GM19099 (cell line): ENCODE results near the gene MITF.

Experiments used
- POLR2A ChIP-seq: IDR thresholded peaks from 3 replicates; pipeline ENCODE4 v1.6.1; 2011; ENCODE audit warnings: low read depth; ENCODE audit not compliant: insufficient read length; ENCODE audit errors: extremely low read depth

Gene MITF

DNA sequence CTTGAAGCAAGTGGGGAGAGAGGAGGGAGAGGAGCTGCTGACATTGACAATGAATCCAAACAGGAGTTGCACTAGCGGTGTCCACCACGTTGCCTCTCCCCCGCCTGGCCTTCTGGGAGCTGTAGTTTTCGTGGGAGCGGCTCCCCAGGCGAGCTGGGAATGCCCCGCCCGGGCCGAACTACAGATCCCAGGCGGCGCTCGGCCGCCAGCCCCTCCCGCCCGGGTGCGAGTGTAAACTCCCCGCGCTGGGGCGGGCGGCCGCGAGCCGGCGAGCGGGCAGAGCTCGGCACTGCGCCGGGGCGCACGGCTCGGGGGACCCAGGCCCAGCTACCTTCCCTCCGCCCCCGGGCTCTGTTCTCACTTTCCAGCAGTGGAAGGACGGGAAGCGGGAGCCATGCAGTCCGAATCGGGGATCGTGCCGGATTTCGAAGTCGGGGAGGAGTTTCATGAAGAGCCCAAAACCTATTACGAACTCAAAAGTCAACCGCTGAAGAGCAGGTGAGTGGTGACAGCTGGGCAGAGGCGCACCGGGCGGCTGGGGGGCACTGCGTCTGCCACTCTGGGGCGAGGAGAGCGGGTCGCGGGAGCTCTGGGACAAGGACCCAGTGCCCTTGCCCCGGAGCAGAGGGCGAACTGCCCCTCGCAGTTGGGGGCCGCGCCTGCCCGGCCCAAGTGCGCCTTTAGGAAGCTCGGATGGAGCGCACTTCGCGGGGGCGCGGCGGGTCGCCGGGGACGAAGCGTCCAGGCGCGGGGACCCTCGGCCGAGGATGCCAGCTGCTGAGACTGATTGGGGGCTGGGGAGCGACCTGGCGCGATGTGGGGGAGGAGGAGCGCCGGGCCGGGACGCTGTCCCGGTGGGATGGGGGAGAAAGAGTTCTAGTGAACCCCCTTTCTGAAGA is at the start of gene MITF:
TSS of gene MITF (plus strand) at position 261 of the 899 bp plus-strand sequence. CDS start at position 395, 134 bp downstream.
- TF ChIP-seq POLR2A, result no peak

DNA sequence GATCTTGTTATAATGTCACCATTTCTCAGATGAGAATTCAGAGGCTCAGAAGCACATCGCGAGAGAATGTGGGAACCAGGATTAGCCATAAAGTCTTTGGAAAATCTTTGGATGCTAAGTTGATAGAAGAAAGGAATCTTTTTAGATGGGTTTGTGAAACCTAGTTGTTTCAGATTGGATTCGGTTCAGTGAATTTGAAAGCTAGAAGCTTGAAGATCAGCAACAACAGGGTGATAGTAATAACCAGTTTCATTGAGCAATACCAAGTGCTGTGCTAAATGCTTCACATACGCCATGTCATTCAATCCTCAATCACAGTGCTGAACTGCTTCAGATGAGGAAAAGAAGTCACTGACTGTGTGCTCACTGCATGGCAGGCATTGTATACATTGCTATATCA is 47.4 kb upstream of the MITF start:
- TF ChIP-seq POLR2A, result no peak

DNA sequence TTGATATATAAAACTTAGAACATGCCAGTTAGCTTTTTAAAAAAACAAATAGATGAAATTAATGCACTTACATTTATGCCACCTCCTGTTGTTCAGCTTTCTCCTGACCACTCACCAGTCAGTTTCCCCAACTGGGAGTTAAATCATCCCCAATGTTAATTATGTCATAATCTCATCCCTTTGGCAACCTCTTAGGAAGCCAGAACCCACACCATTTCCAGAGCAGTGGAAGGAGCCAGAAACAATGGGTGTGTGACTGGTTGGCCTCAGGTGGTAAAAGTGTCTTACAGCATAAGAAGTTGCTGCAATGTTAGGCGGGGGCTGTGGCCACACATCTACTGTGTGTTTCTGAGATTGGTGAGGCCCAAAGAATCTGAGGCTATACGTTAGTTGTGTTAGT is 46.5 kb upstream of the MITF start:
- no peak for TF ChIP-seq POLR2A

DNA sequence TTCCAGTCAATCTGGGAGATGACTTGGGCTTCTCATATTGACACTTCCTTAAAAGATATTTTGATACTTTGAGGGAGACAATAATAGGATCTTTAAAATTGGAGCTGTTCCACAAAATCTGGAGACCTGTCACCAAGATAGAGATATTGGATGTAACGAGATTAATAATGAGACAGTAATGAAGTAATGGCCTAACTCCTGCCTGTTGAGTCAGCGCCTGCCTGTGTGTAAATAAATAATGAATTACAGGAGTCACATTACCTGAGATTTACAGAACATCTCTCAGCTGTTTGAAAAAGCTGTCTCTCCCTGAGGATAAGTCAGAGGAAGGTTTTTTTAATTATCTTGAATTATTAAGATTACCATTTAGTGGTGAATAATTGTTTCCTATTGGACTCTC is 43.8 kb upstream of the MITF start:
- TF ChIP-seq POLR2A, result no peak

DNA sequence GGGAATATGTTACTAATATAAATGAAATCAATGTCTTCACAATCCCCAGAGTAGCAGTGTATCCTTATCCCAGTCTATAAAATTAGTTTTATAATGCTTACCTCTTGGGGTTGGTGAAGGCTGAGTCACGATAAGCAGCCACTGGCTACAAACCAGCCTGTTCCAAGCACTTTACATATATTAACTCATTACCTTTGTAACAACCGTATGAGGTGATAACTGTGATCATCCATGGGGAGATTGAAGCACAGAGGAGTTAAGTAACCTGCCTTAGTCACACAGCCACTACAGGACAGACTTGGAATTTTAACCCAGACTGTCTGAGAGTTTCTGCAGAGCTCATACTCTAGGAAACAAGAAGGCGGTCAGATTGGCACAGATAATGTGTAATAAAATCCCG is 43.3 kb upstream of the MITF start:
- TF ChIP-seq POLR2A, result no peak

DNA sequence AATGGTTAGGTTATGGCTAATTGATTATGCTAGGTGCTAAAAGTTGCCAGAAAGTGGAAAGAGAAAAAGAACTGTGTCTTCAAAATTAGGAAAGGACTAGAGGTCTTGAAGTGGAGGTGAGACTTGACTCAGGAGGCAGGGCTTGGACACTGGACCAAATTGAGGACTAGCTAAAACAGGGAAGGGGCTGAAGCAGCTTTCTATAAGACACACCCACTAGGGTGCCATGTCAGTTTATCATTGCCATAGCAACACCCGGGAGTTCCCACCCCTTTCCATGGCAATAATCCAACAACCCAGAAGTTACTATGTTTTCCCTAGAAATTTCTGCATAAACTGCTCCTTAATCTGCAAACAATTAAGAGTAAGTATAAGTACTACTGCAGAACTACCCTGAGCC is 42.9 kb upstream of the MITF start:
- no peak for TF ChIP-seq POLR2A

- TF ChIP-seq POLR2A, result no peak
Measured at GRCh38 chr3:69697381-69697780, 41.9 kb upstream of the MITF start.

GRCh38 chr3:69698728-69699127 is 40.5 kb upstream of the MITF start:
- no peak for TF ChIP-seq POLR2A

- TF ChIP-seq POLR2A, result no peak
Measured at GRCh38 chr3:69699183-69699582, 40.1 kb upstream of the MITF start.

DNA sequence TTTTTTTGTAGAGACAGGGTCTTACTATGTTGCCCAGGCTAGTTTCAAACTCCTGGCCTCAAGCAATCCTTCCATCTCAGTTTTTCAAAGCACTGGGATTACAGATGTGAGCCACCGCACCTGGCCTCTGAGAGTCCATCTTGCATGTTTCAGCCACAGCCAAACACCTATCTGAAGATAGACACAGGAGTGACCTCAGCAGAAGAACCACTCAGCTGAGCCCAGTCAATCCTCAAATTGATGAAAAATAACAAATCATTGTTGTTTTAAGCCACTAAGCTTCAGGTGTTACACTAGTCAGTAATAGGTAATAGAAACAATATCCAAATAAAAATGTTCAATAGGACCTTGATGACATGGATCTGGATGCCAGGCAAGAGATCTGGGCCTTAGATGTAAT is 38.3 kb upstream of the MITF start:
- no peak for TF ChIP-seq POLR2A

- TF ChIP-seq POLR2A, result no peak
Measured at GRCh38 chr3:69710153-69710977, 28.9 kb upstream of the MITF start.

DNA sequence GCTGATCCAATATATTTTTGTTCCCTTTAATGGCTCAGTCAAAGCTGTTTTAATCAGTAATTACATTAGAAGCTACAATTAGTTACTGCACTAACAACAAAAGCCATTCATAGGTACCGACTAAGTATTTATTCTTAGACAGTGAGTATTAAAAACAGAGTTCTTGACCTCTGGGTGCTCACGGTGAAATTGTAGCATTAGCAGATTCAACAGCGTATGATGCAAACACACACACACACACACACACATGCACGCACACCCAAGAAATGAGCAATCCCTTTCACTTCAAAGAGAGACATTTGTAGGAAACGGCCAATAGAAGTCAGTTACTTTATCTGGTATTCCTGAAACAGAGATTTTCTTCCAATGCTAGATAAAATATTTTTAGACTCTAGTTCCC is 27.0 kb upstream of the MITF start:
- TF ChIP-seq POLR2A, result no peak

DNA sequence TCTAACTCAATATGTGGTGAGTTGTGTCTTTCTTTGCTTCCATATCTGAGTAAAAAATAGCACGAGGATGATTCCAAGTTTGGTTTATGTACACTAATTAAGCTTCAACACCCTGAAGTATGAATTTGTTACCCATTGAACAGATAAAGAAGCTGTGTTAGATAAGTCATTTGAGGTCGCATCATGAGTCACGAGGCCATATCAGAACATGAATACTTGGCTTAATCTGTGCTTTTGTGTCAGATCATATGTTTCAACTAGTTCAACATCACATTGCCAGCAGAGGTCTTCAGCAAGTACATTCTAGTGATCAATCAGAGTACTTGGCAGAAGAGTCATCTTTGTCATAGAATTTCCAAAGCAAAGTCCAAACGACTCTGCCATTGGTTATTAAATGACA is 26.3 kb upstream of the MITF start:
- TF ChIP-seq POLR2A, result no peak

DNA sequence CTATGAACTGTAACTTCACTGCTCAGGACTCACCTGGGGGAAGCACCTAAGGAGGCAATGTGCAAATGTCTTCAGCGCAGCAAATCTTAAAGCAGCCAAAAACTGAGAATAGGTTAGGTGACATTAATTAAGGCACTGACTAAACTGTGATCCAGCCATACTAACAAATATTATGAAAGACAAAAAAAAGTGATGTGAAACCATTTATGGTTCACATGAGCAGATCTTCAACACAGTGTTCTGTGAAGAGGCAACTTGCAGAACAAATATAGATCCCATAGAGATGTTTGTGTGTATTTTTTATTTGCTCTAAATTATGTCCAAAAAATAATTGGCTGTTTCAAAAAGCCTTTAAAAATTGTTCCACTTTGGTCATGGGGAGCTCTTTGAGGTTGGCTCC is 24.1 kb upstream of the MITF start:
- no peak for TF ChIP-seq POLR2A

DNA sequence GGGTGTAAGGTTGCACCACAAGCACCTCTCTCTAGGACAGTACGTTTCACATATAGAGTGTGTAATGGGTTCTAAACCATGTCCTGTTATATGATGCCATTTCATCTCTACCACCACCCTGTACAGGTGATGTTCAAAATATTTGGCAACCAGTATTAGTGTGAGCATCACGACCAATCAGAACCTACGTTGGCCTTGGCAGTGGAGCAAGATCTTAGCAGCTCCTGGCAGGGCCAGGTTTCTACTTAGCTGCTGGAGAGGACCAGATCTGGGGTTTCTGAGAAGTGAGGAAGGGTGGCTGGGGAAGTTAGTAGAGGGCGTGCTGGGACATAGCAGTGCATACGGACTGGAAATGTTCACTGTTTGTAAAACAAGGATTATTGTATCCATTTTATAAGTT is 23.1 kb upstream of the MITF start:
- TF ChIP-seq POLR2A, result no peak
